ENCODE measurements around the gene CUL7.
A peak's percentile ranks its signal among the peaks of the same experiment; 100 is the strongest.

The CUL7 gene

GRCh38 chr6:43077981-43078511, 24.4 kb upstream of the CUL7 start:
- peak in 1 of 10 donors; percentile 55 for DNase-seq
- intact Hi-C loops (cut with DNase I), result loop anchor here (5.0 kb wide), 1 partner anchor 64 kb away; no protein-coding TSS in a partner anchor

GRCh38 chr6:43077333-43077809, 23.7 kb upstream of the CUL7 start:
- DNase-seq, result no peak
- intact Hi-C loops (cut with DNase I), result loop anchor here (5.0 kb wide), 1 partner anchor 65 kb away; no protein-coding TSS in a partner anchor

GRCh38 chr6:43076464-43077332, 23.0 kb upstream of the CUL7 start:
- DNase-seq, result peak in 5 of 10 donors; percentile 14 to 85 (median 73)
- intact Hi-C loops (cut with DNase I), result loop anchor here (5.0 kb wide), 1 partner anchor 66 kb away; no protein-coding TSS in a partner anchor

- intact Hi-C loops (cut with DNase I), result loop anchor here (5.0 kb wide), 1 partner anchor 66 kb away; no protein-coding TSS in a partner anchor
- DNase-seq, result peak in 5 of 10 donors; percentile 23 to 90 (median 44)
These were observed 22.2 kb upstream of the CUL7 start, which contains the start of gene PTK7 for GRCh38 chr6:43075670-43076463. PTK7 (plus strand) TSS chr6:43076314; CDS start chr6:43076489, 175 bp downstream.

- peak in 1 of 10 donors; percentile 64 for DNase-seq
- intact Hi-C loops (cut with DNase I), result loop anchor here (5.0 kb wide), 1 partner anchor 67 kb away; no protein-coding TSS in a partner anchor
These were observed 21.4 kb upstream of the CUL7 start for GRCh38 chr6:43074847-43075669.

- DNase-seq, result peak in 1 of 10 donors; percentile 17
- intact Hi-C loops (cut with DNase I), result no loop called here
These were observed 16.5 kb upstream of the CUL7 start for GRCh38 chr6:43070028-43070632.

- DNase-seq, result peak in 1 of 10 donors; percentile 58
- intact Hi-C loops (cut with DNase I), result no loop called here
These were observed 9.2 kb upstream of the CUL7 start for GRCh38 chr6:43062818-43063217.

- no peak for DNase-seq
- intact Hi-C loops (cut with DNase I), result no loop called here
These were observed 8.2 kb upstream of the CUL7 start for GRCh38 chr6:43061861-43062260.

- peak in 1 of 10 donors; percentile 48 for DNase-seq
- intact Hi-C loops (cut with DNase I), result no loop called here
These were observed 7.3 kb upstream of the CUL7 start for GRCh38 chr6:43060755-43061633.

- DNase-seq, result peak in 1 of 10 donors; percentile 66
- intact Hi-C loops (cut with DNase I), result no loop called here
These were observed 6.5 kb upstream of the CUL7 start for GRCh38 chr6:43060034-43060754.

- intact Hi-C loops (cut with DNase I), result loop anchor here (10.0 kb wide), 2 partner anchors 75 to 495 kb away; partner anchors contain the start of genes PPP2R5D and UBR2
- peak; percentile 98 to 100 (median 100) for DNase-seq
These were observed 5.8 kb upstream of the CUL7 start, which contains the start of the genes KLC4 and MRPL2 for GRCh38 chr6:43059168-43060033. KLC4 (plus strand) TSS chr6:43059631; CDS start chr6:43061336, 1,705 bp downstream. MRPL2 (minus strand) TSS chr6:43059434; CDS start chr6:43059381, 53 bp downstream.

GRCh38 chr6:43058531-43058930, 4.9 kb upstream of the CUL7 start:
- DNase-seq, result no peak
- intact Hi-C loops (cut with DNase I), result loop anchor here (10.0 kb wide), 2 partner anchors 74 to 494 kb away; partner anchors contain the start of genes PPP2R5D and UBR2

- no peak for DNase-seq
- intact Hi-C loops (cut with DNase I), result loop anchor here (10.0 kb wide), 2 partner anchors 71 to 491 kb away; partner anchors contain the start of genes PPP2R5D and UBR2
These were observed 2.3 kb upstream of the CUL7 start for GRCh38 chr6:43055966-43056365.

- intact Hi-C loops (cut with DNase I), result loop anchor here (10.0 kb wide), 2 partner anchors 70 to 490 kb away; partner anchors contain the start of genes PPP2R5D and UBR2
- DNase-seq, result peak in 1 of 10 donors; percentile 52
These were observed 724 bp upstream of the CUL7 start for GRCh38 chr6:43054206-43054943.
